H9 (cell line): ENCODE data around the gene ZC3H12D. TPM values are rescaled to one million over a fixed set of nuclear protein-coding genes. Genes with fewer than 3 reads are reported as not detected.

Source experiments
- DNase-seq: peaks from one replicate; pipeline ENCODE4 v3.0.0-alpha.2; 2017
- H2AFZ ChIP-seq: one replicate; pipeline ENCODE4 v1.6.1; 2013; ENCODE audit warnings: mild to moderate bottlenecking, low read length, control low read depth, moderate library complexity
- H2AK5ac ChIP-seq: 2 replicates; pipeline ENCODE4 v1.6.1; 2013; ENCODE audit warnings: low read length, control low read depth, mixed read lengths; ENCODE audit not compliant: insufficient read length
- H2BK120ac ChIP-seq: one replicate; pipeline ENCODE4 v1.6.1; 2013; ENCODE audit warnings: low read depth, mild to moderate bottlenecking, low read length, control low read depth, inconsistent platforms; ENCODE audit not compliant: poor library complexity, severe bottlenecking
- H2BK12ac ChIP-seq: 2 replicates; pipeline ENCODE4 v1.6.1; 2013; ENCODE audit warnings: low read length, control low read depth, mixed read lengths, low read depth; ENCODE audit not compliant: insufficient read length
- H2BK15ac ChIP-seq: 2 replicates; pipeline ENCODE4 v1.6.1; 2013; ENCODE audit warnings: low read depth, low read length, control low read depth
- H2BK20ac ChIP-seq: one replicate; pipeline ENCODE4 v1.6.1; 2013; ENCODE audit warnings: low read depth, mild to moderate bottlenecking, low read length, control low read depth, inconsistent platforms; ENCODE audit not compliant: poor library complexity, severe bottlenecking
- H2BK5ac ChIP-seq: 2 replicates; pipeline ENCODE4 v1.6.1; 2013; ENCODE audit warnings: low read length, control low read depth, mixed read lengths; ENCODE audit not compliant: insufficient read length
- H3K14ac ChIP-seq: 2 replicates; pipeline ENCODE4 v1.6.1; 2013; ENCODE audit warnings: low read length, control low read depth; ENCODE audit not compliant: insufficient read depth
- H3K18ac ChIP-seq: 2 replicates; pipeline ENCODE4 v1.6.1; 2013; ENCODE audit warnings: low read depth, mild to moderate bottlenecking, mixed read lengths, low read length, control low read depth; ENCODE audit not compliant: insufficient read length
- H3K23ac ChIP-seq: 2 replicates; pipeline ENCODE4 v1.6.1; 2013; ENCODE audit warnings: low read length, control low read depth, mixed read lengths, low read depth; ENCODE audit not compliant: insufficient read length
- H3K23me2 ChIP-seq: 2 replicates; pipeline ENCODE4 v1.6.1; 2013; ENCODE audit warnings: low read depth, mild to moderate bottlenecking, mixed read lengths, low read length, control low read depth; ENCODE audit not compliant: insufficient read length, poor library complexity, severe bottlenecking
- H3K27ac ChIP-seq: 2 replicates; pipeline ENCODE4 v1.5.1; 2013; ENCODE audit warnings: low read length, control low read depth, mixed read lengths, low read depth; ENCODE audit not compliant: insufficient read length
- H3K27me3 ChIP-seq: 2 replicates; pipeline ENCODE4 v1.6.1; 2013; ENCODE audit warnings: low read length, control low read depth, inconsistent platforms; ENCODE audit not compliant: insufficient read depth
- H3K4ac ChIP-seq: 2 replicates; pipeline ENCODE4 v1.6.1; 2013; ENCODE audit warnings: low read depth, mild to moderate bottlenecking, control low read depth, inconsistent platforms, low read length, moderate library complexity
- H3K4me1 ChIP-seq: 2 replicates; pipeline ENCODE4 v1.6.1; 2013; ENCODE audit warnings: low read length, control low read depth, inconsistent platforms; ENCODE audit not compliant: insufficient read depth
- H3K4me2 ChIP-seq: 2 replicates; pipeline ENCODE4 v1.6.1; 2013; ENCODE audit warnings: low read length, control low read depth, mixed read lengths; ENCODE audit not compliant: insufficient read length, insufficient read depth
- H3K56ac ChIP-seq: 2 replicates; pipeline ENCODE4 v1.6.1; 2013; ENCODE audit warnings: low read depth, mild to moderate bottlenecking, mixed read lengths, low read length, control low read depth; ENCODE audit not compliant: insufficient read length
- H3K79me1 ChIP-seq: 2 replicates; pipeline ENCODE4 v1.6.1; 2013; ENCODE audit warnings: low read depth, mild to moderate bottlenecking, moderate library complexity, low read length, control low read depth, inconsistent platforms; ENCODE audit not compliant: insufficient read depth, poor library complexity, severe bottlenecking
- H3K79me2 ChIP-seq: 2 replicates; pipeline ENCODE4 v1.6.1; 2013; ENCODE audit warnings: low read length, control low read depth, inconsistent platforms; ENCODE audit not compliant: insufficient read depth
- H3K9ac ChIP-seq: 2 replicates; pipeline ENCODE4 v1.6.1; 2013; ENCODE audit warnings: low read length, control low read depth, mixed read lengths; ENCODE audit not compliant: insufficient read length; ENCODE audit errors: extremely low read depth
- H3K9me3 ChIP-seq: one replicate; pipeline ENCODE4 v1.6.1; 2013; ENCODE audit warnings: low read depth, low read length, inconsistent platforms; ENCODE audit not compliant: control insufficient read depth
- H3T11ph ChIP-seq: one replicate; pipeline ENCODE4 v1.6.1; 2013; ENCODE audit warnings: mild to moderate bottlenecking, low read length, control low read depth, inconsistent platforms
- H4K20me1 ChIP-seq: one replicate; pipeline ENCODE4 v1.6.1; 2013; ENCODE audit not compliant: control insufficient read depth, insufficient read length, insufficient read depth
- H4K5ac ChIP-seq: 2 replicates; pipeline ENCODE4 v1.6.1; 2013; ENCODE audit warnings: low read depth, mild to moderate bottlenecking, mixed read lengths, low read length, control low read depth; ENCODE audit not compliant: insufficient read length
- H4K8ac ChIP-seq: replicated peaks from 2 replicates; pipeline ENCODE4 v1.6.1; 2013; ENCODE audit warnings: low read length, control low read depth, mixed read lengths, low read depth; ENCODE audit not compliant: insufficient read length
- H4K91ac ChIP-seq: 2 replicates; pipeline ENCODE4 v1.6.1; 2013; ENCODE audit warnings: low read depth, mild to moderate bottlenecking, moderate library complexity, mixed read lengths, low read length, control low read depth; ENCODE audit not compliant: insufficient read length
- H3K27ac Mint-ChIP-seq, 3 experiments: 2 replicates in 2 of 3; 3 replicates in 1 of 3; pipeline ENCODE4 v1.8.0; 2020 to 2021; ENCODE audit warnings: mixed read lengths in 3 of 3, mild to moderate bottlenecking in 1 of 3, moderate library complexity in 1 of 3
- H3K27me3 Mint-ChIP-seq: 2 replicates; pipeline ENCODE4 v1.8.0; 2021; ENCODE audit warnings: low read depth, mild to moderate bottlenecking, moderate library complexity, mixed read lengths
- H3K36me3 Mint-ChIP-seq, 3 experiments: 2 replicates in 2 of 3; 3 replicates in 1 of 3; pipeline ENCODE4 v1.8.0; 2020 to 2021; ENCODE audit warnings: low read depth in 3 of 3, mixed read lengths in 3 of 3; ENCODE audit not compliant: insufficient read depth in 1 of 3
- H3K4me1 Mint-ChIP-seq, 2 experiments: 2 replicates each; pipeline ENCODE4 v1.8.0; 2020; ENCODE audit warnings: mixed read lengths in 2 of 2
- H3K4me3 Mint-ChIP-seq, 2 experiments: 2 replicates in 1 of 2; 3 replicates in 1 of 2; pipeline ENCODE4 v1.8.0; 2020 to 2021; ENCODE audit warnings: mild to moderate bottlenecking in 2 of 2, mixed read lengths in 2 of 2, moderate library complexity in 1 of 2
- H3K9me3 Mint-ChIP-seq, 2 experiments: 2 replicates in 1 of 2; 3 replicates in 1 of 2; pipeline ENCODE4 v1.8.0; 2020; ENCODE audit warnings: mild to moderate bottlenecking in 2 of 2, mixed read lengths in 2 of 2, moderate library complexity in 1 of 2
- CTCF ChIP-seq: fragments of 200-600 bp; sonication (generic); conservative IDR thresholded peaks from 3 replicates; pipeline ENCODE4 v1.8.0; 2021; ENCODE audit warnings: antibody characterized with exemption, mild to moderate bottlenecking
- WGBS: extraction: QIAGEN DNeasy Blood & Tissue Kit; methylation state at CpG from one replicate; pipeline ENCODE4 v1.1.7; 2013; ENCODE audit warnings: missing lambda C conversion rate, low lambda C conversion rate, mixed read lengths; ENCODE audit not compliant: insufficient read length; ENCODE audit errors: extremely low coverage; 5-methylcytosine and 5-hydroxymethylcytosine counted together
- total RNA-seq: library from RNA; stranded (reverse); gene quantifications from 2 replicates; pipeline ENCODE4 v1.2.1, GENCODE V29; 2021

The ZC3H12D gene
- total RNA-seq, 1 experiment from 2014 or later: 0.07 TPM

- no peak for DNase-seq
- Histone ChIP-seq H2BK15ac (no peak overlapping the region), H2AK5ac (no peak overlapping the region), H2BK5ac (no peak overlapping the region), H3K4me1 (no peaks in the 10 kb centered on the region), H3K14ac (no peak overlapping the region), H3K4me2 (no peak overlapping the region), H4K20me1 (no peaks in the 10 kb centered on the region), H3K79me1 (no peaks in the 10 kb centered on the region), H3K79me2 (no peaks in the 10 kb centered on the region), H3T11ph (no peak overlapping the region), H3K23me2 (no peaks in the 10 kb centered on the region), H3K4ac (no peak overlapping the region), H4K8ac (no peak overlapping the region), H4K5ac (no peak overlapping the region), H2AFZ (no peak overlapping the region), H2BK20ac (no peak overlapping the region), H3K56ac (no peak overlapping the region), H3K23ac (no peak overlapping the region), H3K9ac (no peak overlapping the region), H4K91ac (no peak overlapping the region), H3K27me3 (no peaks in the 10 kb centered on the region), H2BK12ac (no peak overlapping the region), H2BK120ac (no peak overlapping the region), H3K18ac (no peak overlapping the region), H3K9me3 (no peaks in the 10 kb centered on the region), H3K27ac (no peak overlapping the region)
- Mint-ChIP-seq H3K9me3 (no peaks in the 10 kb centered on the region), H3K4me3 (no peak overlapping the region), H3K27ac (peak overlapping the region in 1 of 3 experiments; percentile 63; a peak in 1 of 7 replicates), H3K4me1 (peaks cover 12 to 16% of the 10 kb centered on the region in 2 experiments), H3K36me3 (no peaks in the 10 kb centered on the region), H3K27me3 (no peaks in the 10 kb centered on the region)
- TF ChIP-seq CTCF: no peak
- WGBS: no CpG with 5 or more reads among the region's 11 CpGs
These were observed 762 bp downstream of the ZC3H12D start for GRCh38 chr6:149483849-149484655.
